Type B pancreatic cell (in vitro differentiated cells): ENCODE data around the gene ENTPD8. TPM values are rescaled to one million over a fixed set of nuclear protein-coding genes. Genes with fewer than 3 reads are reported as not detected.

Source experiments
- DNase-seq: peaks from one replicate; pipeline ENCODE4 v3.0.0; 2021; ENCODE audit warnings: mixed read lengths; ENCODE audit not compliant: unreplicated experiment; ENCODE audit errors: extremely low spot score
- H3K27ac Mint-ChIP-seq: 2 replicates; pipeline ENCODE4 v1.8.0; 2021; ENCODE audit warnings: mild to moderate bottlenecking, mixed read lengths
- H3K27me3 Mint-ChIP-seq: 2 replicates; pipeline ENCODE4 v1.8.0; 2021; ENCODE audit warnings: mixed read lengths
- H3K36me3 Mint-ChIP-seq: 2 replicates; pipeline ENCODE4 v1.8.0; 2021; ENCODE audit warnings: mixed read lengths
- H3K4me1 Mint-ChIP-seq: one replicate; pipeline ENCODE4 v1.8.0; 2021; ENCODE audit warnings: mixed read lengths; ENCODE audit not compliant: unreplicated experiment
- H3K4me3 Mint-ChIP-seq: 2 replicates; pipeline ENCODE4 v1.8.0; 2021; ENCODE audit warnings: mild to moderate bottlenecking, mixed read lengths
- H3K9me3 Mint-ChIP-seq: 2 replicates; pipeline ENCODE4 v1.8.0; 2021; ENCODE audit warnings: mixed read lengths
- CTCF ChIP-seq: fragments of 200-600 bp; sonication (generic); conservative IDR thresholded peaks from 2 replicates; pipeline ENCODE4 v1.5.0; 2021; ENCODE audit warnings: antibody characterized with exemption, mild to moderate bottlenecking
- total RNA-seq: library from RNA; stranded (reverse); gene quantifications from 2 replicates; pipeline ENCODE4 v1.2.1, GENCODE V29; 2021; ENCODE audit warnings: low replicate concordance

ENTPD8 gene
- total RNA-seq, 1 donor from 2014 or later, result 2.1 TPM

GRCh38 chr9:137449931-137450538 lies 8.9 kb upstream of the ENTPD8 start:
- TF ChIP-seq CTCF, result no peak
- Mint-ChIP-seq H3K4me3 (no peak overlapping the region), H3K36me3 (no peaks in the 10 kb centered on the region), H3K27ac (no peak overlapping the region), H3K9me3 (no peaks in the 10 kb centered on the region), H3K27me3 (no peaks in the 10 kb centered on the region), H3K4me1 (peaks cover 10% of the 10 kb centered on the region)
- no peak for DNase-seq

GRCh38 chr9:137449081-137449844 lies 8.1 kb upstream of the ENTPD8 start:
- H3K4me1 Mint-ChIP-seq, result peaks cover 10% of the 10 kb centered on the region
- H3K36me3 Mint-ChIP-seq, result no peaks in the 10 kb centered on the region
- no peak overlapping the region for H3K27ac Mint-ChIP-seq
- no peak for TF ChIP-seq CTCF
- no peaks in the 10 kb centered on the region for H3K27me3 Mint-ChIP-seq
- no peak overlapping the region for H3K4me3 Mint-ChIP-seq
- H3K9me3 Mint-ChIP-seq, result no peaks in the 10 kb centered on the region
- no peak for DNase-seq

GRCh38 chr9:137448602-137448962 lies 7.4 kb upstream of the ENTPD8 start:
- DNase-seq, result no peak
- Mint-ChIP-seq H3K36me3 (no peaks in the 10 kb centered on the region), H3K9me3 (no peaks in the 10 kb centered on the region), H3K27ac (no peak overlapping the region), H3K4me1 (peaks cover 10% of the 10 kb centered on the region), H3K4me3 (no peak overlapping the region), H3K27me3 (no peaks in the 10 kb centered on the region)
- TF ChIP-seq CTCF, result no peak

GRCh38 chr9:137447722-137448601 lies 6.8 kb upstream of the ENTPD8 start:
- Mint-ChIP-seq H3K27ac (no peak overlapping the region), H3K9me3 (no peaks in the 10 kb centered on the region), H3K4me1 (peaks cover 10% of the 10 kb centered on the region), H3K4me3 (no peak overlapping the region), H3K27me3 (no peaks in the 10 kb centered on the region), H3K36me3 (no peaks in the 10 kb centered on the region)
- TF ChIP-seq CTCF, result no peak
- no peak for DNase-seq

- no peak for TF ChIP-seq CTCF
- H3K9me3 Mint-ChIP-seq, result no peaks in the 10 kb centered on the region
- DNase-seq, result no peak
- H3K4me1 Mint-ChIP-seq, result peaks cover 12% of the 10 kb centered on the region
- H3K36me3 Mint-ChIP-seq, result no peaks in the 10 kb centered on the region
- no peak overlapping the region for H3K4me3 Mint-ChIP-seq
- H3K27ac Mint-ChIP-seq, result peak overlapping the region; percentile 55
- peaks cover 4% of the 10 kb centered on the region for H3K27me3 Mint-ChIP-seq
Observed at GRCh38 chr9:137446851-137447471, 5.8 kb upstream of the ENTPD8 start.
